NT2/D1 (cell line): ENCODE results near the gene AEBP1.

ENCODE experiments used
- SUZ12 ChIP-seq: IDR thresholded peaks from 2 replicates; pipeline ENCODE4 v1.6.1; 2011; ENCODE audit not compliant: insufficient read length, insufficient read depth; ENCODE audit errors: extremely low read depth
- YY1 ChIP-seq: IDR thresholded peaks from 2 replicates; pipeline ENCODE4 v1.6.1; 2011; ENCODE audit not compliant: insufficient read length, insufficient read depth
- ZNF274 ChIP-seq: IDR thresholded peaks from 2 replicates; pipeline ENCODE4 v1.6.1; 2011; ENCODE audit warnings: mild to moderate bottlenecking, low read depth, low read length

DNA sequence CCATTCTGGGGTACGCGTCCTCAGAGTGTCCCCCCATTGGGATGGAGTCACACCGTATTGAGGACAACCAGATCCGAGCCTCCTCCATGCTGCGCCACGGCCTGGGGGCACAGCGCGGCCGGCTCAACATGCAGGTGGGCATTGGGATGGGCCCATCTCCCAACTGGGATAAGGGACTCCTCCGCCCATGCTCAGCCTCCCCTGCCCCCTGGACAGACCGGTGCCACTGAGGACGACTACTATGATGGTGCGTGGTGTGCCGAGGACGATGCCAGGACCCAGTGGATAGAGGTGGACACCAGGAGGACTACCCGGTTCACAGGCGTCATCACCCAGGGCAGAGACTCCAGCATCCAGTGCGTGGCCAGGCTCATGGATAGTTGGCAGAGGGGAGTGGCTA, 5.8 kb downstream of the AEBP1 start:
- no peak for TF ChIP-seq YY1
- no peak for TF ChIP-seq ZNF274
- TF ChIP-seq SUZ12, result no peak
